T-helper 1 cell (primary cell): ENCODE data around the gene MTHFR.

Source experiments
- DNase-seq, 5 donors: peaks; one replicate each; pipeline ENCODE4 v3.0.0-alpha.2; 2012 to 2020

The MTHFR gene

DNA sequence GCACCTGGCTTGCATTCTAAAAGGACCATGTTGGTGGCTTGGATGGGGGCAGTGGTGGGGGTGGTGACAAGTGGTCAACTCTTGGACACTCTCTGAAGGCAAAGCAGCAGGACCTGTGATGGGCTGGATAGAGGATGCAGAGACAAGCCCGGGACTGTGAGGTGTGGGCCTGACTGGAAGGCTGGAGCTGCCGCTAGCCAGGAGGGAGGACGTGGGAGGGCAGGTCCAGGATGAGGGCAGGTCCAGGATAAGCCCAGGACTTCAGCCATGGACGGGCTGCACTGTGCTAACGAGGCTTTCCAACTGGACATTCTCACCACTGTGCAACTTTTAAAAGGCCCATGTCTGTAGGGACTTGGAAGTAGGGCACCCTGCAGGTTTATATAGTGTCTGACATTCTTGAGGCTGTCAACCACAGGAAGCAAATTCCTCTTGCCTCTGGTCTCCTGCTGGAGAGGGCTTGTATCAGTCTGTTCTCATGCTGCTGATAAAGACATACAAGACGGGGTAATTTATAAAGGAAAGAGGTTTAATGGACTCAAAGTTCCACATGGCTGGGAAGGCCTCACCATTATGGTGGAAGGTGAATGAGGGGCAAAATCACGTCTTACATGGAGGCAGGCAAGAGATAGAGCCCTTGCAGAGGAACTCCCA, 52.1 kb downstream of the MTHFR start:
- no peak for DNase-seq

DNA sequence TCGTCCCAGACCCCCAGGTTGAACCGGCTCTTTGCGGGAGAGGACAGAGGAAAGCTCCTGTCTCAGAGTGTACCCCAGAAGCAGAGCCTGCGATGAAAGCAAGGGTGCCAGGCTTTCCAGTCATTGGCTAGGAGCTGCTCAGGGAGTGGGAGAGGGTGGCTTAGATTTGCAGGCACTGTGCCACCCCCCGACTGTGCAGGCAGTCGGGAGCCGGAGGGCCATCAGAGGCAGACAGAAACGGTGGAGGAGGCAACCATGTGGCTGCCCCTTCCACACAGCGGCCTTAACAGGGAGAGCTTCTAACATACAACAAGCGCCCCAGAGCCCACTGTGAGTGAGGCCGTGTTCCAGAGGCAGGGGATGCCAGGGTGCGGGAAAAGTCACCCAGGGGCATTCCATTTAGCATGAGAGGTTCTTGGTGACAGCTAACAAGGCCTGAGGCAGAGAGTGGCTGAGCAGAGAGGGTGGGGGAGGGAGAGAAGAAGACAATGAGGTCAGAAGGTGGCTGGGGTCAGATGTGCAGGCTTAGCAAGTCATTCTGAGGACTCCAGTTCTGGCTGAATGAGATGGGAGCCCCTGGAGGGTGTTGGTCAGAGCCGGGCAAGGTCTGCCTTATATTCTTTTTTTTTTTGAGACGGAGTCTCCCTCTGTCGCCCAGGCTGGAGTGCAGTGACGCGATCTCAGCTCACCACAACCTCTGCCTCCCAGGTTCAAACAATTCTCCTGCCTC, 53.2 kb downstream of the MTHFR start:
- DNase-seq, result no peak

DNA sequence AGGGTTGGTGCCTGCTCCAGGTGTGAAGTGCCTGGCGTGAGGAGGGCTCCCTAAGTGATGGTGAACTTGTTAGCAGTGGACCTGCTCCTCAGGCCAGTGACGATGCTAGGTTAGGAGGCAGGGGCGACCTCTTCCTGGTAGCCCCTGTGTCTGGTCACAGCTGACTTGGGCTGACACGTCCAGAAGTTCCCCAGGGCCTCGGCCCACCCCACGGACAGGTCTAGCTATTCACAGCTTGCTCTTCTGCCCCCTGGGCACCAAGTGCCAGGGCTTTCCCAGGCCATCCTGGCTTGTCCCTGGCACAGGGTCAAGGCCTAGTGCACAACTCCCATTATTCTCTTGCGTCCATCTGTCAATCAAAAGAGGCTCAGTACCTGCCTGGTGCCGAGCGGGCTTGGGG, 54.7 kb downstream of the MTHFR start:
- no peak for DNase-seq

DNA sequence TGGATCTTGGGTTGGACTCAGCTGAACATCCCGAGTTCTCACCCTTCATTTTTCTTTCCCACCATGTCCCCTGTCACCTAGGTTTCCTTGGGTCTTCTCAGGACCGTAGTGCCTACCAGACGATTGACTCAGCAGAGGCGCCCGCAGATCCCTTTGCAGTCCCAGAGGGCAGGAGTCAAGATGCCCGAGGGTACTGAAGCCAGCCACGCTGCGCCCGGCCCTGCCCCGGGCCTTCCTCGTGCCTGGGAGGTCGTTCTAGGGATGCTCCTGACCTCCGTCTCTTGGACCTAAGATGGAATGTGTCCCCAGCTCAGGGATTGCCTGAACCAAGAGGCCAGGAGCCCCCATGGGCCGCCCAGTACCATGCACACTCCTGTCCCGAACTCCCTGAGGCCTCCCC, 55.8 kb downstream of the MTHFR start:
- DNase-seq, result no peak

DNA sequence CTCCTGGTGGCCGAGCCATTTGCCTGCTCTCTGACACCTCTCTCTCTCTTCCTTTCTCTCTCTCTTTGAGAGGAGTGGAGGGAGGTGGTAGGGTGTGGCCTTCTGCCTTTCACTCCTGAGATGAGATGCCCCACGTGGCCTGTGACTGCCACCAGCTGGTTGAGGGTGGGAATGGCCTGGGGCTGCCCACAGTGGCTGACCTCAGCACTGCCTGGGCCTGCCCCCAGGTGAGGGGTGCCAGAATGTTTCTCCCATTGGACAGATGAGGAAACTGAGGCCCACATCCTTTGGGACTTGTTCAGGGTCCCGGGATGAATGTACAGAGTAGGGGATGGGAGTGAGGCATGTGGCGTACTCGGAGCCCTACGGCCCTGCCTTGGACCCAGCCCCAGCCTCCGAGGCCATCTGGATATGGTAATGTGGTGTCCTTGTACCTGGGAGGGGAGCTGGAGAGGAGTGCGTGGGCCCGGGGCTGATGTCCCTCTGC, 56.5 kb downstream of the MTHFR start:
- peak in 4 of 5 donors; percentile 28 to 78 (median 38) for DNase-seq

DNA sequence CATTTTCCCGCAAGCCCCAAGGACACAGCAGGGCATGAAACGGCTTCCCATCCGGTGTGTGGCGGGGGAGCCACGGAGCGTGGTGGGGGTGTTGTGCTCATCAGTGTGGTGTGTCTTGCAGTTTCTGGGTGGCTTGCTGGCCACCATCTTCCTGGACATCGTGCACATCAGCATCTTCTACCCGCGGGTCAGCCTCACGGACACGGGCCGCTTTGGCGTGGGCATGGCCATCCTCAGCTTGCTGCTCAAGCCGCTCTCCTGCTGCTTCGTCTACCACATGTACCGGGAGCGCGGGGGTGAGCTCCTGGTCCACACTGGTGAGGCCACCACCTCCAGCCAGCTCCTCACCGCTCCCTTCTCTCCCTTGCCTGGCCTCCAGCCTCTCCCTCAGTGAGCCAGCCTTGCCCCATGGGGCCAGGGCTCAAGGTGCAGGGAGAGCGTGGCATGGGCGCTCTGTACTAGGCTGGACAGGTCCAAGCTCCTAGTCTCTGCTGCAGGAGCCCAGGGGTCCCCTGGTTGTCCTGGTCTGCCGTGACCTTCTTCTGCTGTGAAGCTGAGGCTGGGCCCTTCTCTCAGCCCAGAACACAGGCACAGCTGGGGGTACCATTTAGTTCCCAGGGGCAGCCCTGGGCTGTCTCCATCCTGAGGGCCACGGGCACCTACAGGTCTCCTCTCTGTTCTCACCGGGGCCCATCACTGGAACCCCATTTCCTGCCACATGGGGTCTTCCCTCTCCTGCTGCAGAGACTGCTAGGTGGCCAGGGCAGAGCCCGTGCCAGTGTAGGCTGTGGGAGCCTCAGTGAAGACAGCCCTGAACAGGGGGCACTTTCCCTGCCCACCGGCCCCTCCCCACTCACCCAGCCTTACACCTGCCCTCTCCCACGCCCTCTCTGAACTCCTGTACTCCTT, 57.2 kb downstream of the MTHFR start:
- DNase-seq, result peak in 1 of 5 donors; percentile 25

DNA sequence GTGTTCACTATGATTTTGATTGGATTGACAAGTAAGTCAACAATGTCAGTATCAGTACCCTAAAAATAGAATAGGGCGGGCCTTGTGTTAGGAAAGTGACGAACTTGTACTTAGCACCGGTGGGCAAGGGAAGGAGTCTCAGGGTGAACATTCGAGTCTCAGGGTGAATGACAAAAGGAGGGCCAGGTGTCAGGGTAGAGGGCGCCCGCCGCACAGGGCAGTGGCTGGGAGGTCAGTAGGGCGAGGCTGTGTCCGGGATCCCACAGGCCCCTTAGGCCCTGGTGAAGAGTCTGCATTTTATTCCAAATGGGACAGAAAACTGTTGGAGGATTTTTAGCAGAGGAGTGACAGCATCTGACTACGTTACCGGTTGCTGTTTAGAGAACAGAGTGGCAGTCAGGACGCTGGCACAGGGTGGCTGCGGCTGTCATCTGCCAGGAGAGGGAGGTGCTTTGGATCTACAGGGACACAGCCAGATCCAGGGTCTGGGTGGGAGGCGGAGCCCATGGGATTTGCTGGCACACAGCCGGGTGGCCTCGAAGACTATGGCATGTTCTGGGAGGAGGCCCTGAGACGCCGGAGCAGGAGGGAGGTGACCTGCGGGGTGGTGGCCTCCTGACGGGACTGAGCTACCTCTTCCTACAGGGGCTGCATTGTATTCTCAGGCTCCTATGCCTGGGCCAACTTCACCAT, 58.8 kb downstream of the MTHFR start:
- DNase-seq, result no peak

DNA sequence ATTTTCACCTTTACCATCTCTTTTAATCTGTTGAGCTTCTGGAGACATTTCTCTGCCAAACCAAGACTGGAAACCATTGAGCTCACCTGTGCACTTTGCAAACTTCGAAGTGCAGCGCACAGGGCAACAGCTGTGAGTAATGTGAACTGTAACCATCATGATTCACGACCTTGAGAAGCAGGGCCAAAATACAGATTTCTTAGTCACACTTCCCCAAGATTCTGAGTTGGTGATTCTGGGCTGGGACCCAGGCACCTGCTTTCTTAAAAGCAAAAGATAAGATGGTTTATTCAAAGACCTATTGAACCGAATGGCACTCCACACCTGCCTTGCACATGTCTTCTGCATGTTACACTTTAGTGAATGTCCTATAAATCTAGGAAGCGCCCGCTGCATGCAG, 59.7 kb downstream of the MTHFR start:
- no peak for DNase-seq

DNA sequence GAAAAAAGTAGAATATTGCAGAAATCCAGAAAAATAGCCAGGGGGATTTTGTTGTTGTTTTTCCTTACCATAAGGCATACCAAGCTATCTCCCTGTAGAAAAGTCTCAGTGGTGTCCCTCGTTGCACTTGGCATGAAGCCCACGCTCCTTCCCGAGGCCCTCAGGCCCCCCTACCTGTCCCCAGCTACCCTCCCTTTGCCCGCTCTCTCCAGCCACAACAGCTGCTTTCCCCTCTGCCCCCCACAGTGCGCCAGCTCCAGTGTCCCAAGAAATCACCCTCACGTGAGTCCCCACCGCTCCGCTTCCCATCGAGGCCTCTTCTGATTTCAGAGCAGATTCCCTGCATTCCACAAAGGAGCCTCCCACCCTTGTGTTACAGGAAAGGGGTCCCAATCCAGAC, 61.5 kb downstream of the MTHFR start:
- no peak for DNase-seq

DNA sequence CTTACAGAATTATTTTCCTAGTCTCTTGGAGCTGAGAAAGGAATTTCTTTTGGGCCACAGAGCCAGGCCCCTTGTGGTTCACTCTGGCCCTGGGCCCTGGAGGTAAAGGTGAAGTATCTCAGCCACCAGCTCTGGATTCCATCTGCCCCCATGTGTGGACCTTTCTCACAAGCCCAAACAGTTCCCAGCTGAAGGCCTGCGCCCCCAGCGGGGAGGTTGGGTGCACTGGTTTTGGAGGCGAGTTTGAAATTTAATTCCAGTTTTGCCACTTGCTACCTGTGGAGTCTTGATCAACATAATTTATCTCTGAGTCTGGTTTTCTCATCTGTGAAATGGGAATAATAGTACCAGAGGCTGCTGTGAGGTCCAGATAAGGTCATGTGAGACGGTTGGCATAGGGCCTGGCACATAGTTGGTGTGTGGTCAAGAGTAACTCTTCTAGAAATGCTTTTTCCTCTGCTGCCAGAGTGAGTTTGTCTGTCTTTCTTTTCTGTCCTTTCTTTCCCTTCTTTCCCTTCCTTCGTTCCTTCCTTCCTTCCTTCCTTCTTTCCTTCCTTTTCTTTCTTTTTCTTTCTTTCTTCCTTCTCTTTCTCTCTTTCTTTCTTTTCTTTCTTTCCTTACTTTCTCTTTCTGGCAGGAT, 63.7 kb downstream of the MTHFR start:
- DNase-seq, result no peak

DNA sequence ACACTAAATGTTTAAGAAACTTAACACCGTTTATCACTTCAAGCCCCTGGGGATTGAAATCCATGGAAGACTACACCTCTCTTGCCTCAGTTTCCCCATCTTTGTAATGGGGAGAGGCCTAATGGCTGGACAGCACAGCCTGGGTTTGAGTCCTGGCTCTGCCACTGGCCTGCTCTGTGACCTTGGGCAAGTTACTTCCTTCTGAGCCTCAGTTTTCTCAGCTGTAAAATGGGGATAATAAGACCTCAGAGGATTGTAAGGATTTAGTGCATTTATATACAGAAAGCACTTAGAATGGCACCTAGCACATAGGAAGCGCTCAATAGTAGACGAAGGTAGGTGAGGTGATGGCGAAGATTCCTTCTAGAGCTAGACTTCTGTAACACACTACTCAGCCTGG, 64.3 kb downstream of the MTHFR start:
- no peak for DNase-seq

DNA sequence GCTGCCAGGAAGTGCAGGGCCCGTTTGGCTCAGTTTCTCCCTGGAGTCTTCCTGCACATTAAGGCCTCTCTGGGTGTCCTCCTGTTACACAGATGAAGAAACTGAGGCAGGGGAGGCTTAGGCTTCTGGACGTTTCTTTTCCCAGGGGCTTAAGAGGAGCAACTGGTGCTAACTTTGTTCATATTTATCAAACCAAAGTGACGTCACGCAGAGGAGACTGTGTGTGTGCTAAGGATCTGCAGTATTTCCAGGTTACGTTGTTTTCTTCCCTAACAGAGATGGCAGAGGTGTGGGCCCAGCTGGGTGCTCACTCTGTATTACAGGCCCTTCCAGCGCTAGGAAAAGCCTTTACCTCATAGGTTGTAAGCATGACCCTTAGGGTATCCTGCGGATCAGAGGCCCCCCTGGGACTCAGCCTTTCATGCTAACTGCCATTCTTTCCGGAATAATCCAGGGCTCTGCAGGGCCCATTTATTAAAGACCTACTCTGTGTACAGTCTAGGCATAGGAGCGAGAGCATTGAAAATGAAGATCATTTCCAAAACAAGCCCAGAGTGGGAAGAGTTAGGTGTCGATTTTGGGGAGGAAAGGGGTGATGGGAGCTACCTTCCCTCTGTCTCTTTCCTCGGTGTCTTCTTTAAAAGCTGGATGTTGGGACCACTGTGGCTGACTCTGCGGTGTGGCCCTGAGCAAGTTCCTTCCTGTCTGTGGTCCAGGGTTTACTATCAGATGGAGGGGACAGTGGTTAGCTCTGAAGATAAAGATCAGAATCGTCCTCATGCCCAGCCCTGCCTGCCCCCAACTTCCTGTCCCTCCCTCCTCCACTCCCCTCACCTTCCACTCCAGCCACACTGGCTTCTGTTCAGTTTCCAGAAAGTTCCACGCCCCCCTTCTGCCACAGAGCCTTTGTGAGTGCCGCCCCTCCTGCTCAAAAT, 65.2 kb downstream of the MTHFR start:
- DNase-seq, result peak in 1 of 5 donors; percentile 82

DNA sequence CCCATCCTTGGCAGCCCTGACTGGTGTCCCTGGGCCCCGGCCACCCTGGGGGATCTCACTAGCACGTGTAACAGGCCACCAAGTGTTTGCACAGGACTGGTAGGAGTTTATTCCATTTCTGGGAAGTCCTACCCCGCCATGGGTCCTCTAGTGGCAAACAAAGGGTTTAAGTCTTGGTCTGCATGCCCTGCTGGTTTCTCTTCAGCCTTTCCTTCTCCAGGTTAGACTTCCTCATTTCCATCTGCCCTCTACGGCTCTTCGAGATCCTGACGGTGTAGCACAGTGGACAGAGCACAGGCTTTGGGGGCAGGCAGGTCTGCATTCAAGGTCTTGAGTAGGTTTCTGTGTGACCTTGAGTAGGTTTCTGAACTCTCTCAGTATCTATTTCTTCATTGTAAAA, 67.0 kb downstream of the MTHFR start:
- DNase-seq, result no peak

DNA sequence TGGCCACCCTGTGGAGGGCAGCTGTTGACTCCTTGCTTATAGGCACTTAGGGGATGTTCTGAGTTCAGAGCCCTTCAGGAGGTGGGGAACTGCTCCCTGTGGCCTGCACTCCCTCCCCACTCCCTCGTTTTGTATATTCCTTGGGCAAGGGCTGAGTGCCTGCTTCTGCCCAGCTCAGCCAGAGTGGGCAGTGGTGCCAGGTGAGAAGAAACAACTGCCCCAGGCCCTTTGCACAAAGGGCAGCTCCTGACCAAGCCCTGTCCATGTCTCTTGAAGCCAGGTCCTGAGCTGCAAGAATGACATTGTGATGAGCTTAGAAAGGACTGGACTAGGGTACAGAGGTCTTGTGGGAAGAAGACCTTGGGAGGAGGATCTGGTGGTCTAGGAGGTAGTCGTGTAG, 67.7 kb downstream of the MTHFR start:
- DNase-seq, result no peak

DNA sequence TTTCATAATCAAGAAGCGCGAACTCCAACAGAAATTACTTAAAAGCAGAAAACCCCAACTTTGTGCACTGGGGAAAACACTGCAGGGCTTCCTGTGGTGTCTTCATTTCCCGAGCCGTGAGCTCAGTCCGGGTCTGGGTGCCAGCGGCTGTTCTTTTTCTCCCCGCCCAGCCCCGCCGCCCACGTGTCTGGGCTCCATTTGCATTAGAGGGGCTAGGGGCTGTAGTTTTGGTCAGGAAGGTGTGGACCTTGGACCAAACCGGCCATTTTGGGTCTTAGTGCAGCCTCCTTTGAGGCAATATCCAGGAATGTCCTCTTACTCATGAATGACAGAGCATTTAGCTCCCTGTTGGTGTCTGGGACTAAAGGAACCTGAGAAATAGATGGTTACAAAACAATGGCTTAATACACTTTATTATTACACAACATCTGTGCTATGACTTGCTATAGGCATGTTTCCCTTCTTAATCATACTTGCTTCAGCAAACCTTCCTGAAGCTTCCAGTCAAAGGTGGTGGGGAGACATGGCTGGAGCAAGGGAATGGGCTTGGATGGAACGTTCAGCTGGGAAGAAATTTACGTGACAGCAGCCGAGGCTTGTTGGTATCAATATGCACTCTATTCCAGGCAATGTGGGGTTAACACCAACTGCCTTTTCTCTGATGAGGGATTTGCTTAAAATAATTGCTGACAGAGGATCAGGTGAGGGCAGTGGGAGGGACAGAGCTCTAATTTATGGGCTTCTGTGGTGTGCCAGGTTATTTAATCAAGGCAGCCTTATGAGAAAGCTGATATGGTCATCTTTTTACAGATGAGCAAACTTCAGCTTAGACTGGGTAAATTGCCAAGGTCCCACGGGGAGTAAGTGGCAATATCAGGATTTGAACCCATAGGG, 68.8 kb downstream of the MTHFR start:
- peak in 2 of 5 donors; percentile 24 to 59 for DNase-seq

DNA sequence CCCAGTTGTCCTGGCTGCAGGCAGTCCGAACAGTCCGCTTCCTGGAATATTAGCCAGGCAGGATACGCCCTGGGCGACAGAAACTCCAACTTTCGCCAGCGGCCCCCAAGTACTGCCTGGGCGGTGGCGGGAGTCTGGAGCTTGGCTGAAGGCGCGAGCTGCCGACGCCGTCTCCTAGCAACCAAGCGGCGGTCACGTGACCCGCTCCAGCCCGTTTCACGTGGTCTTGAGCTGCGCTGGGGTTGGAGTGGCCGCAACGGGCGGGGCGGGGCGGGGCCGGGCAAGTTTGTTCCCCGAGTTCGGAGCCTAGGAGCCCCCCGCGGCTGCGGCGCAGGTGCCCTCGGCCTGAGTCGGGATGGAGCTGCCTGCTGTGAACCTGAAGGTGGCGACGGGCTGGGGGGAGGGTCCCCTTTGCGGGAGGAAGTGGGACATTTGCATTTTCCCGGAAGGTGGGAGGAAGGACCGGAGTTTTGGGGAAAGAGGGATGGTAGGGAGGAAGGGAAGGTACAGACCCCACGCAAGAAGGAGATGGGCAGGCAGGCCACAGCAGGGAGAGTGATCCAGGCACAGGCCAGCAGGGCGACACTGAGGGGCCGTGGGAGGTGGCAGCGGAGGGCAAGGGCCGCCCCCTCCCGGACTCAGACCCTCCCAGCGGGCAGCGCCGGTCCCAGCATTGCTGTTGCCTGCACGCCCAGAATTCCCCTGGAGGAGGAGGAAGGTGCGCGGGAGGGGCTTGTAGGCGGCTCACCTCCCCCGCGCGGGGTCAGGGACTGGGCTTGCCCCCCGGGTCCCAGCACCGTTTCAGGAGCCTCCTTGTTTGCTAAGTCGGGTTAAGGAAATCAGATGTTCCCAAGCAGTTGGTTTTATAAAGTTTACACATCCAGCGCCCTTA, 69.7 kb downstream of the MTHFR start, which contains the start of gene AGTRAP:
TSS of gene AGTRAP (plus strand) at position 283 of the 892 bp plus-strand sequence. CDS start at position 356, 73 bp downstream.
- peak; percentile 77 to 90 (median 84) for DNase-seq
